ENCODE data around the gene KRTAP10-5. TPM values are rescaled to one million over a fixed set of nuclear protein-coding genes. Genes with fewer than 3 reads are reported as not detected.

KRTAP10-5 gene
- total RNA-seq, 3 donors from 2014 or later (not counting 1 experiment from before 2014, with no cell fraction given) = not detected

- Mint-ChIP-seq H3K4me3 (no peak overlapping the region), H3K4me1 (no peaks in the 10 kb centered on the region), H3K9me3 (no peaks in the 10 kb centered on the region), H3K36me3 (no peaks in the 10 kb centered on the region), H3K27me3 (ENCODE audit: low read depth in 2 of 2) (peaks cover 0 to 2% of the 10 kb centered on the region in 2 donors), H3K27ac (no peak overlapping the region)
- intact Hi-C loops (cut with micrococcal nuclease) = no loop called here
- TF ChIP-seq, protein P1, sequence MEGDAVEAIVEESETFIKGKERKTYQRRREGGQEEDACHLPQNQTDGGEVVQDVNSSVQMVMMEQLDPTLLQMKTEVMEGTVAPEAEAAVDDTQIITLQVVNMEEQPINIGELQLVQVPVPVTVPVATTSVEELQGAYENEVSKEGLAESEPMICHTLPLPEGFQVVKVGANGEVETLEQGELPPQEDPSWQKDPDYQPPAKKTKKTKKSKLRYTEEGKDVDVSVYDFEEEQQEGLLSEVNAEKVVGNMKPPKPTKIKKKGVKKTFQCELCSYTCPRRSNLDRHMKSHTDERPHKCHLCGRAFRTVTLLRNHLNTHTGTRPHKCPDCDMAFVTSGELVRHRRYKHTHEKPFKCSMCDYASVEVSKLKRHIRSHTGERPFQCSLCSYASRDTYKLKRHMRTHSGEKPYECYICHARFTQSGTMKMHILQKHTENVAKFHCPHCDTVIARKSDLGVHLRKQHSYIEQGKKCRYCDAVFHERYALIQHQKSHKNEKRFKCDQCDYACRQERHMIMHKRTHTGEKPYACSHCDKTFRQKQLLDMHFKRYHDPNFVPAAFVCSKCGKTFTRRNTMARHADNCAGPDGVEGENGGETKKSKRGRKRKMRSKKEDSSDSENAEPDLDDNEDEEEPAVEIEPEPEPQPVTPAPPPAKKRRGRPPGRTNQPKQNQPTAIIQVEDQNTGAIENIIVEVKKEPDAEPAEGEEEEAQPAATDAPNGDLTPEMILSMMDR (IDR thresholded peaks at IDR 0.05) = no peak
- H3K27me3 ChIP-seq (ENCODE audit: control insufficient read depth, insufficient read depth, low read length) = no peaks in the 10 kb centered on the region
- H3K4me3 ChIP-seq (ENCODE audit: low read length) = no peak overlapping the region
- DNase-seq (peak in 1 of 2 donors; percentile 7), ATAC-seq (no peak)
- 89% methylated on average over 7 of the region's 7 CpGs for WGBS (ENCODE audit: insufficient coverage)
- H3K36me3 ChIP-seq (ENCODE audit: control insufficient read depth, insufficient read depth, low read length) = no peaks in the 10 kb centered on the region
- no peaks in the 10 kb centered on the region for H3K9me3 ChIP-seq (ENCODE audit: control insufficient read depth, insufficient read depth, low read length)
- no peak overlapping the region for H3K27ac ChIP-seq (ENCODE audit: low read length)
- no peaks in the 10 kb centered on the region for H3K4me1 ChIP-seq (ENCODE audit: control insufficient read depth, insufficient read depth, low read length)
Measured at GRCh38 chr21:44535963-44536362, 44.4 kb downstream of the KRTAP10-5 start.

- no peaks in the 10 kb centered on the region for H3K36me3 Mint-ChIP-seq
- H3K27me3 Mint-ChIP-seq (ENCODE audit: low read depth in 2 of 2) = peaks cover 0 to 2% of the 10 kb centered on the region in 2 donors
- Histone ChIP-seq H3K4me1 (ENCODE audit: control insufficient read depth, insufficient read depth, low read length) (no peaks in the 10 kb centered on the region), H3K36me3 (ENCODE audit: control insufficient read depth, insufficient read depth, low read length) (no peaks in the 10 kb centered on the region), H3K9me3 (ENCODE audit: control insufficient read depth, insufficient read depth, low read length) (no peaks in the 10 kb centered on the region), H3K27me3 (ENCODE audit: control insufficient read depth, insufficient read depth, low read length) (no peaks in the 10 kb centered on the region), H3K4me3 (ENCODE audit: low read length) (no peak overlapping the region), H3K27ac (ENCODE audit: low read length) (no peak overlapping the region)
- no peak for DNase-seq
- TF ChIP-seq, protein P1 (IDR thresholded peaks at IDR 0.05) = no peak
- no peak for ATAC-seq
- 91% methylated on average over 6 of the region's 6 CpGs for WGBS (ENCODE audit: insufficient coverage)
- H3K4me3 Mint-ChIP-seq = no peak overlapping the region
- no peaks in the 10 kb centered on the region for H3K9me3 Mint-ChIP-seq
- no peaks in the 10 kb centered on the region for H3K4me1 Mint-ChIP-seq
- intact Hi-C loops (cut with micrococcal nuclease) = no loop called here
- H3K27ac Mint-ChIP-seq = no peak overlapping the region
Measured at GRCh38 chr21:44534688-44535087, 45.7 kb downstream of the KRTAP10-5 start.

DNA sequence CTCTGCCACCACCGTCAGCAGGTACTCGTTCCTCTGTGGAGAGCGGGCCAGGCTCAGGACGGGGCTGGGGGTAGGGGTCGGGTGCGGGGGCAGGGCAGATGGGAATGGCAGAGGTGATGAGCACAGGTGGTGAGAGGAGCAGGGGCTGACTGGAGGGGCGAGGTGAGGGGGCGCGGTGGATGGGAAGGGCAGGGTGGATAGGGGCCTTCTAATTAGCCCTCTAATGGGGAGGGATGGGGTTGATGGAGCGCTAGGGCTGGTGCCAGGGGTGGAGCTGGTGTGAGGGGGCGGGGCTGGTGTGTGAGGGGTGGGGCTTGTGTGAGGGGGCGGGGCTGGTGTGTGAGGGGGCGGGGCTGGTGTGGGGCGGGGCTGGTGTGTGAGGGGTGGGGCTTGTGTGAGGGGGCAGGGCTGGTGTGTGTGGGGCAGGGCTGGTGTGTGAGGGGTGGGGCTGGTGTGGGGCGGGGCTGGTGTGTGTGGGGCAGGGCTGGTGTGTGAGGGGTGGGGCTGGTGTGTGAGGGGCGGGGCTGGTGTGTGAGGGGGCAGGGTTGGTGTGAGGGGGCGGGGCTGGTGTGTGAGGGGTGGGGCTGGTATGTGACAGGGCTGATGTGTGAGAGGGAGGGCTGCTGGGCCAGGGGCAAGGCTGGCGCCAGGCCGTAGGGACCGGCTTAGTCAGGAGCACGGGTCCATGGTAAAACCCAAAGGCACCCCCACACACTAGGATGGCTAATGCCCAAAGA, 46.3 kb downstream of the KRTAP10-5 start:
- Mint-ChIP-seq H3K4me1 (peaks cover 0 to 3% of the 10 kb centered on the region in 2 donors), H3K9me3 (no peaks in the 10 kb centered on the region), H3K27ac (no peak overlapping the region), H3K36me3 (no peaks in the 10 kb centered on the region), H3K27me3 (ENCODE audit: low read depth in 2 of 2) (peaks cover 0 to 2% of the 10 kb centered on the region in 2 donors), H3K4me3 (no peak overlapping the region)
- H3K36me3 ChIP-seq (ENCODE audit: control insufficient read depth, insufficient read depth, low read length) = no peaks in the 10 kb centered on the region
- TF ChIP-seq, protein P1 (IDR thresholded peaks at IDR 0.05) = no peak
- DNase-seq (no peak), ATAC-seq (peak in 1 of 3 donors; percentile 35)
- no peaks in the 10 kb centered on the region for H3K27me3 ChIP-seq (ENCODE audit: control insufficient read depth, insufficient read depth, low read length)
- 94% methylated on average over 15 of the region's 21 CpGs for WGBS (ENCODE audit: insufficient coverage)
- H3K27ac ChIP-seq (ENCODE audit: low read length) = no peak overlapping the region
- no peak overlapping the region for H3K4me3 ChIP-seq (ENCODE audit: low read length)
- no peaks in the 10 kb centered on the region for H3K9me3 ChIP-seq (ENCODE audit: control insufficient read depth, insufficient read depth, low read length)
- H3K4me1 ChIP-seq (ENCODE audit: control insufficient read depth, insufficient read depth, low read length) = no peaks in the 10 kb centered on the region
- intact Hi-C loops (cut with micrococcal nuclease) = no loop called here
